ENCODE measurements around the gene NUP98. TPM values are rescaled to one million over a fixed set of nuclear protein-coding genes. Genes with fewer than 3 reads are reported as not detected.

The NUP98 gene
- total and polyA plus RNA-seq, 2 of the 13 experiments (the other 11 are each of a cell fraction or from before 2014, with no cell fraction given): 76.6 to 85.3 TPM

DNA sequence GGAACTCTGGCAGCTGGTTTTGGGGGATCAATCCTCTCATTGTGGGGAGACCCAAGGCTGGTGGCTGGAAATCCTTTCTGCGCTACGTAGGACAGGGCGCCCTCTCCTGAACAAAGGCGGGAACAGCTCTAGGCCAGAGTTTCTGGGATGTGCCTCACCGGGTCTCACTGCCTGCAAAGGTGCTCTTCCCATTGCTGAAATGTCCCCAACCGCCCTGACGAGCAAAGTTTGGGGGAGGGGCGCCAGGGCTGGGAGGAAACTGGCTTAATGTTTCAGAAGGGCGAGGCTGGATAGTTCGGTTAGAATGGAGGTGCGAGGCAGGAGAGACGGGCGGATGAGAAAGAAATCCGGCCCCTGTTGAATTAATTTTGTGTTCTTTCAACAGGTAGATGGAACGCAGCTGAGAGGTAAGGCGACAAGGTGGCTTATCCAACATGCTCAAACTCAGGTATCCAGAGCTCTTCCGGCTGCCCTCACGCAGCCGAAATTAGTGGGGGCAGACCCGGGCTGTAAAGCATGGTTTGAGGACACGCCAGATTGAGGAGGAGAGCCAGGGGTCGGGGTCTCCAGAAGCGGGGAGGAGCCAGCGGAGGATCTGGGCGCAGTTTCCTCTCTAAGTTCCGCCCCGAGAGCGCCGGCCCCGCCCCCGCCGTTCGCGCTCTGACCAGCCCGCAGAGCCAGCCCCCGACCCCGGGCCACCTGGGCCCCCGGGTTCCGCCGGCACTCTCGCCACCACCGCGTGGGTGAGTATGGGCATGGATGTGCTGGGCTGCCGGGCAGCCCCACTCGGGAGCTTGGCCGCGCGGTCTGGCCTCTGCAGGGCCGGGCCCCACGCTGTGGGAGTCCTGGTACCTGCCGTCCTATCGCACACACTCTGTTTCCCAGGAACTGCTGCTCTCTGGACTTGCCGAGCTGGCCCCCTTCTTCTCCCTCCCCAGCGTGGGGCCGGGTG lies 10.8 kb upstream of the NUP98 start, which contains the start of gene PGAP2 (continued):
- TF ChIP-seq, protein P1, sequence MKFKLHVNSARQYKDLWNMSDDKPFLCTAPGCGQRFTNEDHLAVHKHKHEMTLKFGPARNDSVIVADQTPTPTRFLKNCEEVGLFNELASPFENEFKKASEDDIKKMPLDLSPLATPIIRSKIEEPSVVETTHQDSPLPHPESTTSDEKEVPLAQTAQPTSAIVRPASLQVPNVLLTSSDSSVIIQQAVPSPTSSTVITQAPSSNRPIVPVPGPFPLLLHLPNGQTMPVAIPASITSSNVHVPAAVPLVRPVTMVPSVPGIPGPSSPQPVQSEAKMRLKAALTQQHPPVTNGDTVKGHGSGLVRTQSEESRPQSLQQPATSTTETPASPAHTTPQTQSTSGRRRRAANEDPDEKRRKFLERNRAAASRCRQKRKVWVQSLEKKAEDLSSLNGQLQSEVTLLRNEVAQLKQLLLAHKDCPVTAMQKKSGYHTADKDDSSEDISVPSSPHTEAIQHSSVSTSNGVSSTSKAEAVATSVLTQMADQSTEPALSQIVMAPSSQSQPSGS (CRISPR knock-in tag; IDR thresholded peaks at IDR 0.05): no peak
- TF ChIP-seq ZFP82 (CRISPR knock-in tag; IDR thresholded peaks at IDR 0.05; ENCODE audit: borderline replicate concordance) (no peak), CREM (IDR thresholded peaks at IDR 0.05) (0 out of 2 replicates have a peak, but pooled peaks have one; percentile 17), CREM (CRISPR knock-in tag; IDR thresholded peaks at IDR 0.05) (no peak), SALL2 (CRISPR knock-in tag; IDR thresholded peaks at IDR 0.05) (no peak), POLR2A (IDR thresholded peaks at IDR 0.05; ENCODE audit: insufficient read depth in 1 of 2, low read depth in 2 of 2, low read length in 2 of 2) (peak in 1 of 2 experiments; percentile 52; a peak in 2 of 4 replicates), MIXL1 (CRISPR knock-in tag; IDR thresholded peaks at IDR 0.05) (no peak), ZNF510 (CRISPR knock-in tag; IDR thresholded peaks at IDR 0.05; ENCODE audit: low read depth) (no peak), HOXA7 (CRISPR knock-in tag; IDR thresholded peaks at IDR 0.05) (0 out of 2 replicates have a peak, but pooled peaks have one; percentile 74), ZNF709 (CRISPR knock-in tag; IDR thresholded peaks at IDR 0.05) (0 out of 2 replicates have a peak, but pooled peaks have one; percentile 52), RFXAP (CRISPR knock-in tag; IDR thresholded peaks at IDR 0.05; ENCODE audit: borderline replicate concordance) (no peak), USF2 (IDR thresholded peaks at IDR 0.05; ENCODE audit: low read depth, low read length) (no peak), USF2 (CRISPR knock-in tag; IDR thresholded peaks at IDR 0.05; ENCODE audit: borderline replicate concordance) (no peak)
- TF ChIP-seq, protein P2, sequence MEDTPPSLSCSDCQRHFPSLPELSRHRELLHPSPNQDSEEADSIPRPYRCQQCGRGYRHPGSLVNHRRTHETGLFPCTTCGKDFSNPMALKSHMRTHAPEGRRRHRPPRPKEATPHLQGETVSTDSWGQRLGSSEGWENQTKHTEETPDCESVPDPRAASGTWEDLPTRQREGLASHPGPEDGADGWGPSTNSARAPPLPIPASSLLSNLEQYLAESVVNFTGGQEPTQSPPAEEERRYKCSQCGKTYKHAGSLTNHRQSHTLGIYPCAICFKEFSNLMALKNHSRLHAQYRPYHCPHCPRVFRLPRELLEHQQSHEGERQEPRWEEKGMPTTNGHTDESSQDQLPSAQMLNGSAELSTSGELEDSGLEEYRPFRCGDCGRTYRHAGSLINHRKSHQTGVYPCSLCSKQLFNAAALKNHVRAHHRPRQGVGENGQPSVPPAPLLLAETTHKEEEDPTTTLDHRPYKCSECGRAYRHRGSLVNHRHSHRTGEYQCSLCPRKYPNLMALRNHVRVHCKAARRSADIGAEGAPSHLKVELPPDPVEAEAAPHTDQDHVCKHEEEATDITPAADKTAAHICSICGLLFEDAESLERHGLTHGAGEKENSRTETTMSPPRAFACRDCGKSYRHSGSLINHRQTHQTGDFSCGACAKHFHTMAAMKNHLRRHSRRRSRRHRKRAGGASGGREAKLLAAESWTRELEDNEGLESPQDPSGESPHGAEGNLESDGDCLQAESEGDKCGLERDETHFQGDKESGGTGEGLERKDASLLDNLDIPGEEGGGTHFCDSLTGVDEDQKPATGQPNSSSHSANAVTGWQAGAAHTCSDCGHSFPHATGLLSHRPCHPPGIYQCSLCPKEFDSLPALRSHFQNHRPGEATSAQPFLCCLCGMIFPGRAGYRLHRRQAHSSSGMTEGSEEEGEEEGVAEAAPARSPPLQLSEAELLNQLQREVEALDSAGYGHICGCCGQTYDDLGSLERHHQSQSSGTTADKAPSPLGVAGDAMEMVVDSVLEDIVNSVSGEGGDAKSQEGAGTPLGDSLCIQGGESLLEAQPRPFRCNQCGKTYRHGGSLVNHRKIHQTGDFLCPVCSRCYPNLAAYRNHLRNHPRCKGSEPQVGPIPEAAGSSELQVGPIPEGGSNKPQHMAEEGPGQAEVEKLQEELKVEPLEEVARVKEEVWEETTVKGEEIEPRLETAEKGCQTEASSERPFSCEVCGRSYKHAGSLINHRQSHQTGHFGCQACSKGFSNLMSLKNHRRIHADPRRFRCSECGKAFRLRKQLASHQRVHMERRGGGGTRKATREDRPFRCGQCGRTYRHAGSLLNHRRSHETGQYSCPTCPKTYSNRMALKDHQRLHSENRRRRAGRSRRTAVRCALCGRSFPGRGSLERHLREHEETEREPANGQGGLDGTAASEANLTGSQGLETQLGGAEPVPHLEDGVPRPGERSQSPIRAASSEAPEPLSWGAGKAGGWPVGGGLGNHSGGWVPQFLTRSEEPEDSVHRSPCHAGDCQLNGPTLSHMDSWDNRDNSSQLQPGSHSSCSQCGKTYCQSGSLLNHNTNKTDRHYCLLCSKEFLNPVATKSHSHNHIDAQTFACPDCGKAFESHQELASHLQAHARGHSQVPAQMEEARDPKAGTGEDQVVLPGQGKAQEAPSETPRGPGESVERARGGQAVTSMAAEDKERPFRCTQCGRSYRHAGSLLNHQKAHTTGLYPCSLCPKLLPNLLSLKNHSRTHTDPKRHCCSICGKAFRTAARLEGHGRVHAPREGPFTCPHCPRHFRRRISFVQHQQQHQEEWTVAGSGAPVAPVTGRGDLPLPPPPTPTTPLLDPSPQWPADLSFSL (CRISPR knock-in tag; IDR thresholded peaks at IDR 0.05): no peak
- TF ChIP-seq, protein P3, sequence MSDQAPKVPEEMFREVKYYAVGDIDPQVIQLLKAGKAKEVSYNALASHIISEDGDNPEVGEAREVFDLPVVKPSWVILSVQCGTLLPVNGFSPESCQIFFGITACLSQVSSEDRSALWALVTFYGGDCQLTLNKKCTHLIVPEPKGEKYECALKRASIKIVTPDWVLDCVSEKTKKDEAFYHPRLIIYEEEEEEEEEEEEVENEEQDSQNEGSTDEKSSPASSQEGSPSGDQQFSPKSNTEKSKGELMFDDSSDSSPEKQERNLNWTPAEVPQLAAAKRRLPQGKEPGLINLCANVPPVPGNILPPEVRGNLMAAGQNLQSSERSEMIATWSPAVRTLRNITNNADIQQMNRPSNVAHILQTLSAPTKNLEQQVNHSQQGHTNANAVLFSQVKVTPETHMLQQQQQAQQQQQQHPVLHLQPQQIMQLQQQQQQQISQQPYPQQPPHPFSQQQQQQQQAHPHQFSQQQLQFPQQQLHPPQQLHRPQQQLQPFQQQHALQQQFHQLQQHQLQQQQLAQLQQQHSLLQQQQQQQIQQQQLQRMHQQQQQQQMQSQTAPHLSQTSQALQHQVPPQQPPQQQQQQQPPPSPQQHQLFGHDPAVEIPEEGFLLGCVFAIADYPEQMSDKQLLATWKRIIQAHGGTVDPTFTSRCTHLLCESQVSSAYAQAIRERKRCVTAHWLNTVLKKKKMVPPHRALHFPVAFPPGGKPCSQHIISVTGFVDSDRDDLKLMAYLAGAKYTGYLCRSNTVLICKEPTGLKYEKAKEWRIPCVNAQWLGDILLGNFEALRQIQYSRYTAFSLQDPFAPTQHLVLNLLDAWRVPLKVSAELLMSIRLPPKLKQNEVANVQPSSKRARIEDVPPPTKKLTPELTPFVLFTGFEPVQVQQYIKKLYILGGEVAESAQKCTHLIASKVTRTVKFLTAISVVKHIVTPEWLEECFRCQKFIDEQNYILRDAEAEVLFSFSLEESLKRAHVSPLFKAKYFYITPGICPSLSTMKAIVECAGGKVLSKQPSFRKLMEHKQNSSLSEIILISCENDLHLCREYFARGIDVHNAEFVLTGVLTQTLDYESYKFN (CRISPR knock-in tag; conservative IDR thresholded peaks at IDR 0.05): no peak; the same call in 1 of the 2 replicates
